GM21360 (cell line): ENCODE data around the gene SEMA3A.
"Not testable (repeated sequence)": the region's sequence is repeated elsewhere in the genome, so short reads cannot be mapped to it uniquely, and the experiment has no call there.

Experiments used
- ATAC-seq: cut with Tn5 transposase; IDR thresholded peaks from one replicate; pipeline ENCODE4 v1.9.1; 2021; ENCODE audit warnings: mild to moderate bottlenecking, moderate library complexity; ENCODE audit not compliant: unreplicated experiment

SEMA3A gene

DNA sequence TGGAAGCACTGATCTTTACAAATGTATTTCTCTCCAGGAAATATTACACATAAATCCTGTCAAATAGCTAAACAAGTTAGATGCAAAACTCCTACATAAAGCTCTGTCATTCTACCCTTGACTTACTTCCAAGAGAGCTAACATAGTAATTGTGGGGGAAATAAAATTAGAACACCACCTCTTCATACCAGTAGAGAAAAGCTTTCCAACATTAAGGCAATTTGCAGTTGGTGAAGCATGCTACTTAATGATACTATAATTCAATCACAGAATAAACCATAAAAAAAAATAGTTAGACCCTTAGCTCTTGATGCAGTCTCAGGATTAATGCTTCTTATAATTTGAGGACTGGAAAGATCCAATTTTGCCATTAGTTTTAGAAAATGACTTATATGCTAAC is 35.2 kb downstream of the SEMA3A start:
- ATAC-seq = no peak

DNA sequence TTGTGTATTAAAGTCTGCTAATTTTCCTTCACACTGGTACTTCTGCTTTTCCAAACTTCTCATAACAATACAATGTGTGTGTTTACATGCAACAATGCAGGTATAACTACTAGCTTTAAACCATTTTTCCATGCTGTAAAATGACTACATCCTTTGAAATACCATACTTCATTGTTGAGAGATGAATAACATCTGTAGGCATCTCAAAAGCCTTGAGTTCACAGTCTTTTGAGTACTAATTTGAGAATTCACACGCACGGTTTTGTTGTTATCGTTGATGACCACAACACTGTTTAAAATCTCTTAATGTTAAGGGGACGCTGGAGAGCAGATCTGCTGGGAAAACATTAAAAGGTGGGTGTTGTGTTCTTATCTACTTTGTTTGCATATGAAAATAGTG is 37.4 kb downstream of the SEMA3A start:
- ATAC-seq = no peak

DNA sequence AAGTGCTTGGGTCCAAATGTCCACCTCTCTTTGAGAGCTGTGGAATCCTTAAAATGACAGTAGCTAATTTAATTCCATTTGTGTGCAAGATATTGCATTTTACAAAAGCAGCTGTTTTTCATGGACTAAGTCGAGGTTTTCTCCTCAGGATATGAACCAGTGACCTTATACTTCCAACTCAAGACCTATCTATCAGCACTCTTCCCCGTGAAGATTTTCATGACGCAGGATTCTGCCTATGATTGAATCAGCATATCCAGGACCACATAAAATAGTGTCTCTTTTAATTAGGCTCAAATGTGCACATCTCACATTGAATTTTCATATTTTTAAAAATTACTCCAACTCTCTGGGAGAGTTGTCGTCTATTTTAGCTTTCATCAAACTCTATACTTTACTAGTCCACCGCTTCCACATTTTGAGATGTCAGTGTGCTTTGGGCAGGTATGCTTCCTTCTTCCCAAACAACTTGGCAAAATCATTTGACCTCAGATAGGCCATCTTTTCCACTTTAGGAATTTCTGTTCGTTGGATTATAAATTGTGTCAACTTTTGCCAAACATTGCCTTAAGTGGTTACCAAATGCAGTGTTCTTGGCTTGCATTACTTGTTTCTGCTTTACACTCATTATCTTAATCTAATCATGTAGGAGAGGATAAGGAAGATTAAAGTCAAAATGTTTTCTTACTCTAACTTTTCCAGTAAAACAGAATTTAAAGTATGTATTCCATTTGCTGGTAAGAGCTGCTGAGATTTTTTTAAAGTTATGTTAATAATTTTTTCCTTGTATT is 39.4 kb downstream of the SEMA3A start:
- no peak for ATAC-seq

DNA sequence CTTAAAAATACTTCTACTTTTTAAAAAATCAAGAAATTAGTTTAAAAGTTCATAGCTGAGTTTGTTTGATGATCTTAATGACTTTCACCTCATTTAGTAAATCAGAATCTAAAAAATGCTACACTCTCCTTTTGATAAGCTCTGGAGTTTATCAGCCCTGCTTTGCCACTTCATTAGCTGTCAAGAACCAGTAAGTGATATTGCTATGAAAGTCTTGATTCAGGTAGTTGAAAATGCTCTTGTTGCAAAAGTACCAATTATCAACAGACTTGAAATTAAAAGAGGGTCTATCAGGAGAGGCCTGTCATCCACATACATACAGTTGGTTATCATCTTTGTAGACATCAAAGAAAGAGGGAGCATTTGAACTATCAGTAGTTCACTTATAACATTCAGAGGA is 41.6 kb downstream of the SEMA3A start:
- ATAC-seq = no peak

DNA sequence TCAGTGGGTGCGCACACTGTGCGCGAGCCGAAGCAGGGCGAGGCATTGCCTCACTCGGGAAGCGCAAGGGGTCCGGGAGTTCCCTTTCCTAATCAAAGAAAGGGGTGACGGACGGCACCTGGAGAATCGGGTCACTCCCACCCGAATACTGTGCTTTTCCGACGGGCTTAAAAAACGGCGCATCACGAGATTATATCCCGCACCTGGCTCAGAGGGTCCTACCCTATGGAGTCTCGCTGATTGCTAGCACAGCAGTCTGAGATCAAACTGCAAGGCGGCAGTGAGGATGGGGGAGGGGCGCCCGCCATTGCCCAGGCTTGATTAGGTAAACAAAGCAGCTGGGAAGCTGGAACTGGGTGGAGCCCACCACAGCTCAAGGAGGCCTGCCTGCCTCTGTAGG is 44.2 kb downstream of the SEMA3A start:
- not testable (repeated sequence) for ATAC-seq

DNA sequence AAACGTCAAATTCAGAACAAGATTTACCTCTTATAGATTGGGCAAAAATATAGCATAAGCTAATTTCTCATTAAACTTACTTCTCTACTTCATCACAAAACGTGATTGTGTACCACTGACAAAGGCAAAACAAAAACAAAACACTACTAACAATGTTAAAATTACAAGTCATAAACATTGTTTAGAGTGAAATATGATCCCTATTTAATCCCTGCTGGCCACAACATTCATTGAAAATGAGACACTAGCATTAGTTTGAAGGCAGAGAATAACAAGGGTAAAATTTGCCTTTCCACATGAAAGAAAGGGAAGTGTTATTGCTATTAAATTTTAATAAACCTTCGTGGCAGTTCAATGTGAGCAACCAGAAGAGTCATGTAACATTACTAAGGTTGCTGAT is 45.0 kb downstream of the SEMA3A start:
- ATAC-seq = no peak

DNA sequence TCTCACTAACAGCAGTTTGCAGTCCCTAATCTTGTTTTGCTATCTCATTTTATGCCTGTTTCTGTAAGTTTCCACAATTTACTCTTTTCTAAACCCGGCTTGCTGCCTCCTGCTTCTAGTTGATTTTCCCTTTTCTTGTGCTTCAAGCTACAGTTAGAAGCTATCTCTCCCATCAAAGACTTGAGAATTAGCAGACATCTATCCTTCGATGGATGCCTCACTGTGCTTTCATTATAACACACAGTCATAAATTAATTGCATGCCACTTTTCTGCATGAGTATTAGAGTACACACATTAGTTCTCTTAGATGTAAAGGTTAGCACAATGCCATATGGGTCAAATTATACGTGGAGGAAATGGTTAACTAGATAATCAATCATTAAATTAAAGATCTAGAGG is 48.7 kb downstream of the SEMA3A start:
- no peak for ATAC-seq

DNA sequence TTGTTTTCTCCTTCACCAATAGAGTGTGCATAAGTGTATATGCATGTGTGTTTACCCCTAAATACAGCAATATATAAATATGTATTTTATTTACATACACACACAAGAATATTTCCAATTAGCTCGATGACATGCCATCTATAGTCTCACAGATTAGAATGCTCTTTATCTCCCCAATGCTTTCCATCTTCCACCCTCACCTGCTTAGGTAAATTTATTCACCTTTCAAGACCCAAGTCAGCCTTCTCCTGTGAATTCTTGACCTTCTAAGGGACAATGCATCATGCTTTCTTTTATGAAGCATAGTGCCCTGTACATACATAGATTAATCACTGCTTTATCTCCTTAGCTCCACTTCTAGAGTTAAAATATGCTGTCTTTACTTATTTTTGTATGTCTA is 49.7 kb downstream of the SEMA3A start:
- ATAC-seq = no peak

DNA sequence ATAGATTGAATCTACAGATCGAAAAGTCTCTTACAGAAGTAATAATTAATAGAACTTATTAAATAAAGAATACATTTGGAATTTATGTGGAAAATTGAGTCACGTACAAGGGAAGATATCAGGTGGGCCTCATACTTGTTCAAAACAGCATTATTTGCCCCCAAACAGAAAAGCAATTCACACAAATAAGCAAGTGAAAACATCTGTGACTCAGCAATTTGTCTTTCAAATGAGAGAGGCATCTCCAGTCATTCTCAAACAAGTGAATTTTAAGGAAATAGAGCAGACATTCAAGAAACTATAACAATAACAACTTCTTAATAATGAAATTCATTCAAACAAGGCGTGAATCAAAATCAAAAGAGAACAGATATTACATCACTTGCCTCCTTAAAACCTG is 50.1 kb downstream of the SEMA3A start:
- no peak for ATAC-seq

DNA sequence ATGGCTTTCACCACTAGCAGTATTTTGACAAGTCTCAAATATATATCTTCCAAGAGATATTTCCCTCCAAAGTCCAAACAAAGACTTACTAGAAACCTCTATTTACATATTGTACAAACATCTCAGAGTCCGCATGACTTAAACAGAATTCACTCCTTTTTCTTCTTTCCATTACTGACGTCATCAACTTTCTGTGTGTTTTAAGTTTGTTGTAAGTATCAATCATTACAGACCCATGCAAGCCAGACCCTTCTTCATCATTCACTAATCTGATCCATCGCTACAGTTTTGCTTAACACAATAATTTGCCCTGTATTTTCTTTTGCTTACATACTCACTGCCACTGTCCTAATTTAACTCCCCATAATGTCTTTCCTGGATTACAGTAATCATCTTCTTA is 51.9 kb downstream of the SEMA3A start:
- ATAC-seq = no peak

DNA sequence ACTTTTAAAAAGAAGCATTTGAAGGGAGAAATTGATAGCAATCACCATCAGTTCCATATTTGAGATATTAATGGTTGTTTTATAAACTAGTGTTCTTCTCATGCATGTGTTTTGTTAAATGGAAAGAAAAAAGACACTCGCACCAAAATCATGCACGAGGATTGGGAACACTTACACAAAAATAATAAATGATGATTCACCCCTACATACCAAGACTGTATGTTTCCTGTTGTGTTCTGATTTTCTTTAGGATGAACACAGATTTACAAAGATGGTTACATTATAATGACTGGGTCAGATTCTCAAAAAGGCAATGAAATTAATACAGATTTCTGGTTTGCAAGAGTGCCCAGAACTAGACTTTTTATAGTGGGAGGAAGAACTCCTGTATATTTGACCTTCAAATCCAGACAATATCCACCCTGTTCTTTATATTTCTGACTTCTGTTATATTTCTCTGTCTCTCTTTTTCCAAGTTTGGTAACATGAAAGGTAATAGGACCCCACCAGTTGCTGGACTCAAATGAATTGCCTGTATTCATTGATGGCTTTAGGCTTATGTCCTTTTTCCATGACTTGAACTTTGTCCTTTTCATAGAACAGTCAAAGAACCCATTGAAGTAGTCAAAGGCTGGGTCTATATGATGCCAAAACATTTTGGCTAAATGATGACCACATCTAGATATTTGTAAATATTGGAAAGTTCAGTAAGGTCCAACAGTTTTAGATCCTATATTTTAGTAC is 54.4 kb downstream of the SEMA3A start:
- no peak for ATAC-seq

DNA sequence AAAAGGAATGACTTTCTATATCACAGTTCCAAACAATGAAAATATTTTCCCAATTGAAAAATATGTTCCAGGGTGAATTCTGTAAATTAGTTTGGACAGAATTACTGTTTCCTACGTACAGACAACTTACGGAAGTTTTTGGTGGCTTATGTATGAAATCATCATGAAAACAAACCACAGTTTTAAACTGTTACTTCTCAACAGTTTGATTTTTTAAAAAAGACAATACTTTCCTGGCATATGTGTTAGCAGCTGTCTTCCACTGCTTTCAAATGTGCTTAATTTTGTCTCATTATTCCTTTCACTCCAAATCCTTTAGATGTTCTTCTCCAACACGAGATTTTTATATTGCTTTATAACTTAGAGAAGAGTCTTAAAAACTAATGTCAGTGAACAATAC is 56.2 kb downstream of the SEMA3A start:
- ATAC-seq = no peak

DNA sequence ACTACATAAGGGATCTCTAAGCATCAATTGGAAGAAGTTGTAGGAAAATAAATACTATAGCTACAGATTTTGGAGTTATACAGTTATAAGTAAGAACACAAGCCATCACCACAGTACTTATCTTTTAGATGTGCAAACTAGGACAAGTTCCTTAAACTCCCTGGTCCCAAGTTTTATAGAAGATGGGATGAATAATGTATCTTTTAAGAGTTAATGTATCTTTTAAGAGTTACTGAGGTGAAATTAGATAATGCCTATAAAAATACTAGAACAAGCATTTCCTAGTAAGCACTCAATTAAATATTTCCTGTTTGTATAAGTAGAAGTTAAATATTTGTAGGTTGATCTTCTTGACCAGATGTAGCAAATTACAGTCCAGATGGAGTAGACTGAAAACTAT is 56.8 kb downstream of the SEMA3A start:
- ATAC-seq = no peak

DNA sequence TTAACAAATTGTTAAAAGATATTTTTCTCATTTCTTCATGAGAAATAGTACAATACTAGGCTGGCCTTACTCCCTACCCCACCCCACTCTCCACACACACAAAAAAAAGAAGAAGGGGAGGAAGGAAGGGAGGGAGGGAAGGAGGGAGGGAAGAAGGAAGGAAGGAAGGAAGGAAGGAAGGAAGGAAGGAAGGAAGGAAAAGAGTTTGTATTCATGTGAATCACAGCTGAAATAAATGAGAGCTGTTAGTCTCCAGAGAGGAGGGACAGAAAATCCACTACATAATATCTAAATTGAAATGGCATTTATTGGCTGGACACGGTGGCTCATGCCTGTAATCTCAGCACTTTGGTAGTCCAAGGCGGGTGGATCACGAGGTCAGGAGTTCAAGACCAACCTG is 57.8 kb downstream of the SEMA3A start:
- ATAC-seq = no peak

DNA sequence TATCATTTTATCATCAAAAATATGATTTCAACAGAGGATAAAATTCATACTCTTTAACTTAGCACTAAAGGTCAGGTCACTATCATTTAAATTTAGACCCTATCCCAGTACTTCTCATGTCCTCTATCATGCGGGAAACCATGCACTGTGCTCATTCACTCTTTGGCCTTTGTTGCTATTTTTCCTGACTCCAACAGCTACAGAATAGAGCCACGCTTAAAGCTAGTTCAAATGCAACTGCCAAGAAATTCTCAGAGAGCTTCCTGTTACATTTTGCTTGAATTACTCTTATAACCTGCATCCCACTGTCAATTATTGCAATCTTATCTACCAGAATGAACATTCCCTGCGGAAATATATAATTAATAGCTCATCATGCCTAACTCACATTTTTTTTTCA is 58.3 kb downstream of the SEMA3A start:
- no peak for ATAC-seq

DNA sequence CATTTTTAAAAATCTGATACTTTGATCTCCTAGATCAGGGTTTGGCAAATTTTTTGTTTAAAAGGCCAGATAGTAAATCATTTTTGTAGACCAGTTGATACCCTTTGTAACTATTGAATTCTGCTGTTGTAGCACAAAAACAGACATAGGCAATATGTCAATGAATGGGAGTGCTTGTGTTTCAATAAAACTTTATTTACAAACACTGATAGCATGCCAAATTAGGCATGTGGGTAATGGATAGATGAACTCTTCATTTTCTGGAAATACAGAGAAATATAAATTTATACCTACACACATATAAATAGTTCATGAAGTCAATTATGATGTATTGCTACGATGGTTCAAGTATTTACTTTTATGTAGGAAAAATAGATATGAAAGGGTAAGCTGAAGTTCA is 60.4 kb downstream of the SEMA3A start:
- ATAC-seq = no peak

DNA sequence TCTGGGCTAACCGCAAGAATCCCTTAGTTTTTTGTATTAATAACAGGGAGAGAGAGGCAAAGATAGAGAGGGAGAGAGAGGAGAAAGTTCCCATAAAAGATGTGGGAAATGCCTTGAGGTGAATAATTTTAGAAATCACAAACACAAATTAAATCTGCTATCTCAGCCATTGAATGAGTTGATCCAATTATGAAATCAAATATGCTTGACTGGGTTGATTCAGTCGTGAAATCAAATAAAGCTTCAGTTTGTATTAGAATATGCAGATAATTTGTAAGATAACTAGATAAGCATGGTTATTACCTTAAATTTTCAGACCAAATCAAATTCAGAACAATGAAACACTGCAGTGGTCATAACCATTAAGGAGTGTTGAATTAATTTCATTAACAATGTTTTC is 68.9 kb downstream of the SEMA3A start:
- no peak for ATAC-seq

DNA sequence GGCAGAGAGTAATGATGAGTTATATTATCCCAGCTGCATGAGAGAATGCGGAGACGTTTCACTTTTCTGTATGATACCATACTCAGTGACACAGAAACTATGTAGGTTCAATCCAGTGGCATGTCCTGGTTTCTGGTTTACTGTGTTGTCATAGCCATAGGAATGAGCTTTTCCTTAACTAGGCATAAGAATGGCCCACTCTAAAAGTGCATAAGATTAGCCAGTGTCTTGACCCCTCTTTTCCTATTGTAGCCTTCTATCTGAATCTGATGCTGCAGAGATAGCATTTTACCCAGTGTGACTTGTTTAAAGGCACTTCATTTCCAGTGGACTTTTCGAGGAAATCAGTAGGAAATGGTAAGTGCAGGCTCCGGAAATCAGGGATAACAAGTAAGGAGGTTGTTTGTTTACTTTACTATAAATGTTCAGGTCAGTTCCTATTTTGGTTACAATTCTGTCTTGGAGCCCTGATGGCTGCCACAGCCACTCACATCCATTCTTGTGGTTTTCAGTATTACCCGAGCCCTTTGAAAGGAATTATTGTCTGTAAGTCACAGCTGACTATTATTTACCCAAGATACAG is 70.5 kb downstream of the SEMA3A start:
- no peak for ATAC-seq

DNA sequence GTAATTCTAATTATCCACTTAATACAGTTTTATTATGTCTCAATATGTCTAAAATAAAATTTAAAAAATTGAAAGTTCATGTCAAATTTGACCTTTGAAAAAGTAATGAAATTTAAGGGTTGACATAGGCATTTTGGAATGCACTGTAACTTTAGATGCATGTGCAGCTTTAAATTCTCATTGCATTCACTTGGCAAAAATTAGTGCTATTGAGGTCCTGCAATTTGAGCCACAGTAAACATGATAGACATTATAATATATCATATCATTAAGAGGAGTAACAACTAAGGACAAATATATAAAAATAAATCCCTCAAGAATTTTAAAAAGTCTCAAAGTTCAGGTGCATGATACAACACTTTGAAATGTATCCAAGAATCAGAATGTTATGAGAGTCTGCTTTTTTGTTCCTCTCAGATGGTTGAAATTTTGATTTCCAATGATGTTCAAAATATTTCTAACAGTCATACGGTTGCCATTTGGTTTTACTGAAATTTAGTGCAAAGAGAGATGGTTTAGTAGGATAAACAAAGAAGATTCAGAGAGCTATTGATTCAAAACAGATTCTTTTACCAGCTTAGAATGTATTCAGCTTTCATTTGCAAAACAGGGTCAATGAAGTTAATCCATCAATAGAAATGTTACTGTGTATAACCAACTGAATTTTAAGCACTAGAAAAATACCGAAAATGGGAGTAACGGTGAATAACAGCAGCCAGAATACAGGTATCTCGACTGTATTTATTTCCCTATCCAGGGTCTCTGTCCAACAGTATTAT is 71.8 kb downstream of the SEMA3A start:
- no peak for ATAC-seq

DNA sequence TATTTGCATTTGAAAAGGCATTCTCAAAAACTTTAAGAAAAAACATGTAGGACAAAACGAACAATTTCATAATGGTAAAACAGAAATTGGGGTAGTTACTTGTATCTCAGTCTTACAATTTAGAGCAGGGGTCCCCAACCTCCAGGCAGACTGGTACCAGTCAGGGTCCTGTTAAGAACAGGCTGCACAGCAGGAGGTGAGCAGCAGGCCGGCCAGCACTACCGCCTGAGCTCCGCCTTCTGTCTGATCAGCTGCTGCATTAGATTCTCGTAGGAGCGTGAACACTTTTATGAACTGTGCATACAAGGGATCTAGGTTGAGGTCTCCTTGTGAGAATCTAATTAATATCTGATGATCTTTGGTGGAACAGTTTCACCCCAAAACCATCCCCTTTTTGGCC is 77.3 kb downstream of the SEMA3A start:
- ATAC-seq = no peak
